Adrenal gland (tissue), 5 donors: ENCODE data around the gene SRGAP2C.
"Not testable (repeated sequence)": the region's sequence is repeated elsewhere in the genome, so short reads cannot be mapped to it uniquely, and the experiment has no call there.

Source experiments
- CTCF ChIP-seq, 6 experiments: fragments of 450-650 bp in 4 of 6; fragments of 200-600 bp in 2 of 6; sonication (generic) in 1 of 6; IDR thresholded peaks; 1 replicate in 5 of 6; 2 replicates in 1 of 6; pipeline versions ENCODE4 v1.5.1 to v1.8.0; 2016 to 2021; ENCODE audit warnings: antibody characterized with exemption in 6 of 6, mild to moderate bottlenecking in 2 of 6, moderate library complexity in 1 of 6
- POLR2A ChIP-seq, 2 donors: fragments of 450-650 bp; IDR thresholded peaks; one replicate each; pipeline ENCODE4 v1.6.1; 2017; ENCODE audit warnings: antibody characterized with exemption in 2 of 2, mild to moderate bottlenecking in 2 of 2, moderate library complexity in 1 of 2
- donor health status: DM: no; HTN: no; CAD: no.

- not testable (repeated sequence) for TF ChIP-seq CTCF, POLR2A (IDR thresholded peaks at IDR 0.05)
Measured at GRCh38 chr1:121205786-121206711, 21.3 kb downstream of the SRGAP2C start.
